ENCODE measurements around the gene CYSTM1. TPM values are rescaled to one million over a fixed set of nuclear protein-coding genes. Genes with fewer than 3 reads are reported as not detected.

Gene CYSTM1
- total RNA-seq, 1 donor from 2014 or later, result 11.4 TPM

DNA sequence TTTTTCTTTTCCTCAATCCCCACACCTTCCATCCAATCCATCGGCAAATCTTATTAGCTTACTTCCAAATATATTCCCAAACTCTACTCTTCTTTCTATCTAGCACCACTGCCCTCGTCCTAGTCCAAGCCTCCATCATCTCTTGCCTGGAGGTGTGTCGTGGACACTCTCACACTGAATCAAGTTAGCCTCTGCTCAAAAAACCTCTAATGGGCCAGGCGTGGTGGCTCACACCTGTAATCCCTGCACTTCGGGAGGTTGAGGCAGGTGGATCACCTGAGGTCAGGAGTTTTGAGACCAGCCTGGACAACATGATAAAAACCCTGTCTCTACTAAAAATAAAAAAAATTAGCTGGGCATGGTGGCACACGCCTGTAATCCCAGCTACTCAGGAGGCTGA lies 81.7 kb downstream of the CYSTM1 start:
- TF ChIP-seq, protein P1, sequence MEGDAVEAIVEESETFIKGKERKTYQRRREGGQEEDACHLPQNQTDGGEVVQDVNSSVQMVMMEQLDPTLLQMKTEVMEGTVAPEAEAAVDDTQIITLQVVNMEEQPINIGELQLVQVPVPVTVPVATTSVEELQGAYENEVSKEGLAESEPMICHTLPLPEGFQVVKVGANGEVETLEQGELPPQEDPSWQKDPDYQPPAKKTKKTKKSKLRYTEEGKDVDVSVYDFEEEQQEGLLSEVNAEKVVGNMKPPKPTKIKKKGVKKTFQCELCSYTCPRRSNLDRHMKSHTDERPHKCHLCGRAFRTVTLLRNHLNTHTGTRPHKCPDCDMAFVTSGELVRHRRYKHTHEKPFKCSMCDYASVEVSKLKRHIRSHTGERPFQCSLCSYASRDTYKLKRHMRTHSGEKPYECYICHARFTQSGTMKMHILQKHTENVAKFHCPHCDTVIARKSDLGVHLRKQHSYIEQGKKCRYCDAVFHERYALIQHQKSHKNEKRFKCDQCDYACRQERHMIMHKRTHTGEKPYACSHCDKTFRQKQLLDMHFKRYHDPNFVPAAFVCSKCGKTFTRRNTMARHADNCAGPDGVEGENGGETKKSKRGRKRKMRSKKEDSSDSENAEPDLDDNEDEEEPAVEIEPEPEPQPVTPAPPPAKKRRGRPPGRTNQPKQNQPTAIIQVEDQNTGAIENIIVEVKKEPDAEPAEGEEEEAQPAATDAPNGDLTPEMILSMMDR (IDR thresholded peaks at IDR 0.05; ENCODE audit: unreplicated experiment), result no peak
- Mint-ChIP-seq H3K4me3 (no peak overlapping the region), H3K4me1 (peaks cover 8% of the 10 kb centered on the region), H3K9me3 (peaks cover 5% of the 10 kb centered on the region), H3K27me3 (ENCODE audit: low read depth) (no peaks in the 10 kb centered on the region), H3K36me3 (peaks cover 25% of the 10 kb centered on the region), H3K27ac (no peak overlapping the region)
- no peak for DNase-seq (ENCODE audit: low spot score in 2 of 2, unreplicated experiment in 2 of 2)

DNA sequence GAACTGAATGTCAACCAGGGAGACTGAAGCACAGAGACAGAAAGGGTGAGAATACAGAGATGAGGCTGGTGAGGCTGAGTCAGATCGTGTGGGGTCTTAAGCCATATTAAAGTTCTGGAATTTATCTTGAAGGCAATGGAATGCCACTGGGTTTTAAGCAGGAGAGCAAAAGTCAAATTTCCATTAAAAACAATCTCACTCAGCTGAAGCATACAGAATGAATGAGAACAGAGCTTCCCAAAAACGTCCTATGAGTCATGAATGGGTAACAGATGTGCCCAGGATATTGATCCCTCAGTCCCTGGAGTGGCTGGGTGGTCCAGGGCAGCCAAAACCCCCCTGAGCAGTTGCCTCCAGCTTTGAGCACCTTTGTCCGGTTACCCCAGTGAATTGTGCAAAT lies 83.0 kb downstream of the CYSTM1 start:
- no peaks in the 10 kb centered on the region for H3K27me3 Mint-ChIP-seq (ENCODE audit: low read depth)
- H3K4me1 Mint-ChIP-seq, result peaks cover 9% of the 10 kb centered on the region
- H3K36me3 Mint-ChIP-seq, result peaks cover 28% of the 10 kb centered on the region
- TF ChIP-seq, protein P1 (IDR thresholded peaks at IDR 0.05; ENCODE audit: unreplicated experiment), result no peak
- DNase-seq (ENCODE audit: low spot score in 2 of 2, unreplicated experiment in 2 of 2), result no peak
- no peak overlapping the region for H3K27ac Mint-ChIP-seq
- no peak overlapping the region for H3K4me3 Mint-ChIP-seq
- peaks cover 5% of the 10 kb centered on the region for H3K9me3 Mint-ChIP-seq

DNA sequence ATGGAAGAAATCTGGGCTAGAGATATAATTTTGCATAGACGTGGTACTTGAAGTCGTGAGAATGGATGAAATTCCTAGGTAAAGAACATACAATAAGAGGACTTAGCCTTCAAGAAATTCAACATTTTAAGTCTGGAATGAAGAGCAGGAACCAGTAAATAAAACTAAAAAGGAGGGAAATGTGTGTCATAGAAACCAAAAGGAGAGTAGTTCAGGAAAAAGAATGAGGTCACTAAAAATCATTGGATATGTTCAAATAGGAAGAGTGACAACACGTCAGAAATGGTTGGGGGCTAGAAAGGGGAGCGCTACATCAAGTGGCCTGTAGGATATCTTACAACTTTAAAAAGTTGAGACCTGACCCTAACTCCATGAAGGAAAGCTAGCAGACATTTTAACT lies 83.9 kb downstream of the CYSTM1 start:
- TF ChIP-seq, protein P1 (IDR thresholded peaks at IDR 0.05; ENCODE audit: unreplicated experiment), result no peak
- no peak overlapping the region for H3K4me3 Mint-ChIP-seq
- no peak for DNase-seq (ENCODE audit: low spot score in 2 of 2, unreplicated experiment in 2 of 2)
- H3K9me3 Mint-ChIP-seq, result peaks cover 5% of the 10 kb centered on the region
- H3K4me1 Mint-ChIP-seq, result peaks cover 9% of the 10 kb centered on the region
- no peaks in the 10 kb centered on the region for H3K27me3 Mint-ChIP-seq (ENCODE audit: low read depth)
- peaks cover 28% of the 10 kb centered on the region for H3K36me3 Mint-ChIP-seq
- no peak overlapping the region for H3K27ac Mint-ChIP-seq

DNA sequence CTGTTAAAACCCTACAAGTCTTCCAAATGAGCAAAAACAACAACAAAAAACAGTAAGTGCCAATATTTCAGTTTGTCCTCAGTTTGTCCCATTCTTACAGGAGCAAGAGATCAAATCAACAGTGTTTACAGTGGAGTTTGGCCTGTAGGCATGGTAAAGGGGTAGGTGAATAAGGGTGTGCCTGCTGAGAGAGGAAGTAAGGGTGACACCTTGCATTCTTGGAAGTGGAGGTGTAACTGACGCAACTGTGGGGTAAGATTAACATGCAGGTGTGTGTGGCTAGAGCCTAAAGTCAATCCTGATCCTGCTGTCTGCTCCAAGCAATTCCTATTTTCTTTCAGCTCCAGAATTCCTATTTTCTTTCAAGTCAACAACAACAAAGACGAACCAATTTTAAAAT lies 84.5 kb downstream of the CYSTM1 start:
- H3K4me3 Mint-ChIP-seq, result no peak overlapping the region
- H3K36me3 Mint-ChIP-seq, result peaks cover 32% of the 10 kb centered on the region
- peaks cover 9% of the 10 kb centered on the region for H3K4me1 Mint-ChIP-seq
- peaks cover 5% of the 10 kb centered on the region for H3K9me3 Mint-ChIP-seq
- H3K27me3 Mint-ChIP-seq (ENCODE audit: low read depth), result no peaks in the 10 kb centered on the region
- no peak overlapping the region for H3K27ac Mint-ChIP-seq
- TF ChIP-seq, protein P1 (IDR thresholded peaks at IDR 0.05; ENCODE audit: unreplicated experiment), result no peak
- no peak for DNase-seq (ENCODE audit: low spot score in 2 of 2, unreplicated experiment in 2 of 2)

DNA sequence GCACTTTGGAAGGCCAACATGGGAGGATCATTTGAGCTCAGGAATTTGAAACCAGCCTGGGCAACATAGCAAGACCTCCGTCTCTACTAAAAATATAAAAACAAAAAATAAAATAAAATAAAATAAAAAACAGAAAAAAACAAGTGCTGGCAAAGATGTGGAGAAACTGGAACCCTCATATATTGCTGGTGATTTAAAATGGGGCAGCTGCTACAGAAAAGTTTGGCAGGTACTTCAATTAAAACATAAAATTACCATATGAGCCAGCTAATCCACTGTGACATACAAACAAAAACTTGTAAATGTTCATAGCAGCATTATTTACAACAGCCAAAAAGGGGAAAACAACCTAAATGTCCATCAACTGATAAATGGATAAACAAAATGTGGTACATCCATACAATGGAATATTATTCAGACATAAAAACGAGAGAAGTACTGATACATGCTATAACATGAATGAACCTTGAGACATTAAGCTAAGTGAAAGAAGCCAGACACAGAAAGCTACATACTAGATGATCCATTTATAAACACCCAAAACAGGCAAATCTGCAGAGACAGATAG lies 85.2 kb downstream of the CYSTM1 start:
- peaks cover 5% of the 10 kb centered on the region for H3K9me3 Mint-ChIP-seq
- DNase-seq (ENCODE audit: low spot score in 2 of 2, unreplicated experiment in 2 of 2), result no peak
- H3K4me1 Mint-ChIP-seq, result peaks cover 9% of the 10 kb centered on the region
- H3K36me3 Mint-ChIP-seq, result peaks cover 32% of the 10 kb centered on the region
- H3K27ac Mint-ChIP-seq, result no peak overlapping the region
- TF ChIP-seq, protein P1 (IDR thresholded peaks at IDR 0.05; ENCODE audit: unreplicated experiment), result no peak
- no peak overlapping the region for H3K4me3 Mint-ChIP-seq
- H3K27me3 Mint-ChIP-seq (ENCODE audit: low read depth), result no peaks in the 10 kb centered on the region

Measured in mesothelial cell of epicardium (in vitro differentiated cells).